WTC11 (cell line): ENCODE data around the gene AFAP1L2. TPM values are rescaled to one million over a fixed set of nuclear protein-coding genes. Genes with fewer than 3 reads are reported as not detected.

Experiments
- ATAC-seq: fragments of 200-7000 bp; cut with Tn5 transposase; 2 replicates; pipeline ENCODE4 v1.10.0; 2021; ENCODE audit warnings: mild to moderate bottlenecking, moderate library complexity
- CTCF ChIA-PET: fragments of 300-600 bp; sonication (Branson Sonifier 250); formaldehyde crosslinking; loops from one replicate; lab custom pipeline; 2021; ENCODE audit warnings: antibody characterized with exemption; lab: Charles Lee
- POLR2A ChIA-PET: fragments of 350-600 bp; sonication (Branson Sonifier 250); formaldehyde crosslinking; loops from one replicate; lab custom pipeline; 2021; ENCODE audit warnings: antibody characterized with exemption; lab: Charles Lee
- DNase-seq: peaks from one replicate; pipeline ENCODE4 v3.0.0; 2021; ENCODE audit warnings: low spot score
- H3K27ac Mint-ChIP-seq: 2 replicates; pipeline ENCODE4 v1.8.0; 2021; ENCODE audit warnings: mixed read lengths
- H3K27me3 Mint-ChIP-seq: 2 replicates; pipeline ENCODE4 v1.8.0; 2021; ENCODE audit warnings: low read depth, mild to moderate bottlenecking, moderate library complexity, mixed read lengths
- H3K36me3 Mint-ChIP-seq: 2 replicates; pipeline ENCODE4 v1.8.0; 2021; ENCODE audit warnings: mixed read lengths
- H3K4me1 Mint-ChIP-seq: 2 replicates; pipeline ENCODE4 v1.8.0; 2022; ENCODE audit warnings: mixed read lengths
- H3K4me3 Mint-ChIP-seq: 2 replicates; pipeline ENCODE4 v1.8.0; 2021; ENCODE audit warnings: mild to moderate bottlenecking, moderate library complexity, mixed read lengths
- H3K9me3 Mint-ChIP-seq: 2 replicates; pipeline ENCODE4 v1.8.0; 2021; ENCODE audit warnings: mixed read lengths
- AFF4 ChIP-seq: sonication (generic); formaldehyde crosslinking; IDR thresholded peaks from 2 replicates; pipeline ENCODE4 v1.8.1; 2023; ENCODE audit warnings: mild to moderate bottlenecking, missing genetic modification reagents, borderline replicate concordance
- CTCF ChIP-seq: fragments of 200-600 bp; IDR thresholded peaks from 2 replicates; pipeline ENCODE4 v1.8.0; 2022; ENCODE audit warnings: antibody characterized with exemption
- ELF4 ChIP-seq: sonication (generic); formaldehyde crosslinking; IDR thresholded peaks from 2 replicates; pipeline ENCODE4 v1.8.1; 2022; ENCODE audit warnings: low read depth, mild to moderate bottlenecking, moderate library complexity, missing genetic modification reagents
- EMX1 ChIP-seq: fragments of 250-450 bp; sonication (Bioruptor Pico); IDR thresholded peaks from 2 replicates; pipeline ENCODE4 v1.8.0; 2021; ENCODE audit warnings: mild to moderate bottlenecking
- ERG ChIP-seq: fragments of 250-450 bp; sonication (Bioruptor Pico); IDR thresholded peaks from 2 replicates; pipeline ENCODE4 v1.8.0; 2021; ENCODE audit warnings: mild to moderate bottlenecking
- FOXK1 ChIP-seq: sonication (generic); formaldehyde crosslinking; IDR thresholded peaks from 2 replicates; pipeline ENCODE4 v1.8.0; 2022; ENCODE audit warnings: mild to moderate bottlenecking, moderate library complexity, missing genetic modification reagents
- IRF2 ChIP-seq: sonication (generic); formaldehyde crosslinking; IDR thresholded peaks from 2 replicates; pipeline ENCODE4 v1.8.0; 2022; ENCODE audit warnings: low read depth, missing genetic modification reagents, borderline replicate concordance
- RORB ChIP-seq: fragments of 250-450 bp; sonication (Bioruptor Pico); IDR thresholded peaks from 2 replicates; pipeline ENCODE4 v1.9.0; 2021; ENCODE audit warnings: mild to moderate bottlenecking
- ZNF281 ChIP-seq: sonication (generic); formaldehyde crosslinking; IDR thresholded peaks from 2 replicates; pipeline ENCODE4 v1.8.0; 2023; ENCODE audit warnings: mild to moderate bottlenecking, missing genetic modification reagents
- total RNA-seq: library from RNA; stranded (reverse); gene quantifications from 3 replicates; pipeline ENCODE4 v1.2.3, GENCODE V29; 2021
- TF ChIP-seq, protein P1 (sequence below): sonication (generic); formaldehyde crosslinking; conservative IDR thresholded peaks from 2 replicates; pipeline ENCODE4 v1.8.1; 2022; ENCODE audit warnings: mild to moderate bottlenecking, missing genetic modification reagents
- TF ChIP-seq, protein P2 (sequence below): fragments of 250-450 bp; sonication (Bioruptor Pico); IDR thresholded peaks from 2 replicates; pipeline ENCODE4 v1.9.0; 2021; ENCODE audit warnings: mild to moderate bottlenecking, borderline replicate concordance

The AFAP1L2 gene
- total RNA-seq, 1 experiment from 2014 or later: 5.0 TPM

DNA sequence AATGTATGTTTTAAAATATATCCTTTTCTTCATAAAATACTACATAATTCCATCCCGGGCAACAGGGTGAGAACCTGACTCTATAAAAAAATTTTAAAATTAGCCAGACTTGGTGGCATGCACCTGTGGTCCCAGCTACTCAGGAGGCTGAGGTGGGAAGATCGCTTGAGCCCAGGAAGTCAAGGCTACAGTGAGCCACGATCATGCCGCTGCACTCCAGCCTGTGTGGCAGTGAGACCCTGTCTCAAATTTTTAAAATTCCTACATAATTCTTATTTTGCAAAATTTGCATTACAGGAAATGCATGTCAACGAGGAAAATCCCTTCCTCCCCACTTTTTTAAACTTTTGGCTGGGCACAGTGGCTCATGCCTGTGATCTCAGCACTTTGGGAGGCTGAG is 31.3 kb downstream of the AFAP1L2 start:
- Mint-ChIP-seq H3K36me3 (no peaks in the 10 kb centered on the region), H3K4me3 (no peak overlapping the region), H3K27me3 (no peaks in the 10 kb centered on the region), H3K9me3 (no peaks in the 10 kb centered on the region), H3K4me1 (peaks cover 15% of the 10 kb centered on the region), H3K27ac (no peak overlapping the region)
- ChIA-PET CTCF (interaction anchor here (3.4 to 3.6 kb wide), 2 partner anchors 15 to 69 kb away, joined by 12 to 25 read pairs; no protein-coding TSS in a partner anchor), POLR2A (no interaction called here)
- DNase-seq: no peak
- no peak for TF ChIP-seq RORB (CRISPR knock-in tag)
- no peak for ATAC-seq

DNA sequence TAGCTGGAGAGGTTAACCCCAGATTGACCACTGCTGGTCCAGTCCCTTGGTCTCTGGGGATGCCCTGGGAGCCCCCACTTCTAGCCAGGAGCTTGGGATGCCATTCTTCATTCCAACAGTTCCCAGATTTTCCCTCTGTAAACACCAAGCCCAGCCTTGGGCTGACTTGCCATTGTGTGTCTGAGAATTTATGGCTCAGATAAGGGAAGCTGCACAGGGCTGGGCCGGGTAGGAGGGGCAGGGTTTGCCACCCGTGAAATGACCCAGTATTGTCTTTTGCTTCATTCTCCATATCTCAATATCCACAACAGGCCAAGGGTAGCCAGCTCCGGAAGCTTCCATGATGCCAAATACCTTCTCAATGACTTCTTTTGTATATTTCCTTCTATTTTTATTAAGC is 32.1 kb downstream of the AFAP1L2 start:
- H3K9me3 Mint-ChIP-seq: no peaks in the 10 kb centered on the region
- H3K27ac Mint-ChIP-seq: no peak overlapping the region
- ATAC-seq (no peak), DNase-seq (no peak)
- no peak overlapping the region for H3K4me3 Mint-ChIP-seq
- POLR2A ChIA-PET: no interaction called here
- TF ChIP-seq ERG (CRISPR knock-in tag): no peak
- TF ChIP-seq EMX1 (CRISPR knock-in tag): no peak
- no peak for TF ChIP-seq ELF4 (CRISPR knock-in tag)
- TF ChIP-seq ZNF281 (CRISPR knock-in tag): no peak
- no peak for TF ChIP-seq CTCF
- TF ChIP-seq, protein P1, sequence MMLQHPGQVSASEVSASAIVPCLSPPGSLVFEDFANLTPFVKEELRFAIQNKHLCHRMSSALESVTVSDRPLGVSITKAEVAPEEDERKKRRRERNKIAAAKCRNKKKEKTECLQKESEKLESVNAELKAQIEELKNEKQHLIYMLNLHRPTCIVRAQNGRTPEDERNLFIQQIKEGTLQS (CRISPR knock-in tag): no peak
- TF ChIP-seq FOXK1 (CRISPR knock-in tag): no peak
- no peak for TF ChIP-seq AFF4
- TF ChIP-seq, protein P2, sequence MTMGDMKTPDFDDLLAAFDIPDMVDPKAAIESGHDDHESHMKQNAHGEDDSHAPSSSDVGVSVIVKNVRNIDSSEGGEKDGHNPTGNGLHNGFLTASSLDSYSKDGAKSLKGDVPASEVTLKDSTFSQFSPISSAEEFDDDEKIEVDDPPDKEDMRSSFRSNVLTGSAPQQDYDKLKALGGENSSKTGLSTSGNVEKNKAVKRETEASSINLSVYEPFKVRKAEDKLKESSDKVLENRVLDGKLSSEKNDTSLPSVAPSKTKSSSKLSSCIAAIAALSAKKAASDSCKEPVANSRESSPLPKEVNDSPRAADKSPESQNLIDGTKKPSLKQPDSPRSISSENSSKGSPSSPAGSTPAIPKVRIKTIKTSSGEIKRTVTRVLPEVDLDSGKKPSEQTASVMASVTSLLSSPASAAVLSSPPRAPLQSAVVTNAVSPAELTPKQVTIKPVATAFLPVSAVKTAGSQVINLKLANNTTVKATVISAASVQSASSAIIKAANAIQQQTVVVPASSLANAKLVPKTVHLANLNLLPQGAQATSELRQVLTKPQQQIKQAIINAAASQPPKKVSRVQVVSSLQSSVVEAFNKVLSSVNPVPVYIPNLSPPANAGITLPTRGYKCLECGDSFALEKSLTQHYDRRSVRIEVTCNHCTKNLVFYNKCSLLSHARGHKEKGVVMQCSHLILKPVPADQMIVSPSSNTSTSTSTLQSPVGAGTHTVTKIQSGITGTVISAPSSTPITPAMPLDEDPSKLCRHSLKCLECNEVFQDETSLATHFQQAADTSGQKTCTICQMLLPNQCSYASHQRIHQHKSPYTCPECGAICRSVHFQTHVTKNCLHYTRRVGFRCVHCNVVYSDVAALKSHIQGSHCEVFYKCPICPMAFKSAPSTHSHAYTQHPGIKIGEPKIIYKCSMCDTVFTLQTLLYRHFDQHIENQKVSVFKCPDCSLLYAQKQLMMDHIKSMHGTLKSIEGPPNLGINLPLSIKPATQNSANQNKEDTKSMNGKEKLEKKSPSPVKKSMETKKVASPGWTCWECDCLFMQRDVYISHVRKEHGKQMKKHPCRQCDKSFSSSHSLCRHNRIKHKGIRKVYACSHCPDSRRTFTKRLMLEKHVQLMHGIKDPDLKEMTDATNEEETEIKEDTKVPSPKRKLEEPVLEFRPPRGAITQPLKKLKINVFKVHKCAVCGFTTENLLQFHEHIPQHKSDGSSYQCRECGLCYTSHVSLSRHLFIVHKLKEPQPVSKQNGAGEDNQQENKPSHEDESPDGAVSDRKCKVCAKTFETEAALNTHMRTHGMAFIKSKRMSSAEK (CRISPR knock-in tag): no peak
- TF ChIP-seq IRF2 (CRISPR knock-in tag): no peak
- peaks cover 15% of the 10 kb centered on the region for H3K4me1 Mint-ChIP-seq
- H3K36me3 Mint-ChIP-seq: no peaks in the 10 kb centered on the region
- H3K27me3 Mint-ChIP-seq: no peaks in the 10 kb centered on the region
- CTCF ChIA-PET: interaction anchor here (3.6 kb wide), 1 partner anchor 16 kb away, joined by 12 read pairs; no protein-coding TSS in a partner anchor
